ENCODE measurements around the gene JMJD1C.
"Not testable (repeated sequence)": the region's sequence is repeated elsewhere in the genome, so short reads cannot be mapped to it uniquely, and the experiment has no call there.

The JMJD1C gene

GRCh38 chr10:63409465-63410027, 56.2 kb downstream of the JMJD1C start:
- DNase-seq (ENCODE audit: low read depth in 2 of 2): no peak

GRCh38 chr10:63407136-63407662, 58.6 kb downstream of the JMJD1C start:
- no peak for DNase-seq (ENCODE audit: low read depth in 2 of 2)

GRCh38 chr10:63396133-63396761, 69.5 kb downstream of the JMJD1C start:
- DNase-seq (ENCODE audit: low read depth in 2 of 2): no peak

- DNase-seq (ENCODE audit: low read depth in 2 of 2): no peak
Measured at GRCh38 chr10:63393050-63393449, 72.7 kb downstream of the JMJD1C start.

- no peak for DNase-seq (ENCODE audit: low read depth in 2 of 2)
Measured at GRCh38 chr10:63392224-63392623, 73.6 kb downstream of the JMJD1C start.

- DNase-seq (ENCODE audit: low read depth in 2 of 2): no peak
Measured at GRCh38 chr10:63391812-63392211, 74.0 kb downstream of the JMJD1C start.

GRCh38 chr10:63390521-63390920, 75.3 kb downstream of the JMJD1C start:
- DNase-seq (ENCODE audit: low read depth in 2 of 2): no peak

GRCh38 chr10:63388421-63389031, 77.3 kb downstream of the JMJD1C start:
- no peak for DNase-seq (ENCODE audit: low read depth in 2 of 2)

- DNase-seq (ENCODE audit: low read depth in 2 of 2): no peak
Measured at GRCh38 chr10:63385254-63385653, 80.5 kb downstream of the JMJD1C start.

- no peak for DNase-seq (ENCODE audit: low read depth in 2 of 2)
Measured at GRCh38 chr10:63384675-63385074, 81.1 kb downstream of the JMJD1C start.

- no peak for DNase-seq (ENCODE audit: low read depth in 2 of 2)
Measured at GRCh38 chr10:63384001-63384400, 81.8 kb downstream of the JMJD1C start.

- no peak for DNase-seq (ENCODE audit: low read depth in 2 of 2)
Measured at GRCh38 chr10:63383141-63383540, 82.6 kb downstream of the JMJD1C start.

GRCh38 chr10:63382066-63382465, 83.7 kb downstream of the JMJD1C start:
- no peak for DNase-seq (ENCODE audit: low read depth in 2 of 2)

- DNase-seq (ENCODE audit: low read depth in 2 of 2): not testable (repeated sequence)
Measured at GRCh38 chr10:63377305-63377661, 88.5 kb downstream of the JMJD1C start.

- DNase-seq (ENCODE audit: low read depth in 2 of 2): no peak
Measured at GRCh38 chr10:63376560-63377304, 89.0 kb downstream of the JMJD1C start.

GRCh38 chr10:63375859-63376258, 89.9 kb downstream of the JMJD1C start:
- DNase-seq (ENCODE audit: low read depth in 2 of 2): no peak

GRCh38 chr10:63375458-63375857, 90.3 kb downstream of the JMJD1C start:
- no peak for DNase-seq (ENCODE audit: low read depth in 2 of 2)

- DNase-seq (ENCODE audit: low read depth in 2 of 2): no peak
Measured at GRCh38 chr10:63374991-63375390, 90.8 kb downstream of the JMJD1C start.

- DNase-seq (ENCODE audit: low read depth in 2 of 2): no peak
Measured at GRCh38 chr10:63373176-63373575, 92.6 kb downstream of the JMJD1C start.

- DNase-seq (ENCODE audit: low read depth in 2 of 2): no peak
Measured at GRCh38 chr10:63369711-63370110, 96.1 kb downstream of the JMJD1C start.

GRCh38 chr10:63368365-63368764, 97.4 kb downstream of the JMJD1C start:
- DNase-seq (ENCODE audit: low read depth in 2 of 2): no peak

GRCh38 chr10:63366933-63367332, 98.8 kb downstream of the JMJD1C start:
- DNase-seq (ENCODE audit: low read depth in 2 of 2): no peak
